ENCODE results near the gene MRPL55.

Gene MRPL55

GRCh38 chr1:228071839-228072657 lies 37.1 kb downstream of the MRPL55 start:
- H3K27me3 Mint-ChIP-seq: no peaks in the 10 kb centered on the region
- no peaks in the 10 kb centered on the region for H3K9me3 Mint-ChIP-seq
- H3K4me3 Mint-ChIP-seq: no peak overlapping the region
- no peaks in the 10 kb centered on the region for H3K4me1 Mint-ChIP-seq (ENCODE audit: low read depth)
- H3K36me3 Mint-ChIP-seq (ENCODE audit: low read depth): no peaks in the 10 kb centered on the region
- no peak overlapping the region for H3K27ac Mint-ChIP-seq

GRCh38 chr1:228070851-228071250 lies 38.2 kb downstream of the MRPL55 start:
- no peak overlapping the region for H3K27ac Mint-ChIP-seq
- H3K36me3 Mint-ChIP-seq (ENCODE audit: low read depth): no peaks in the 10 kb centered on the region
- H3K4me3 Mint-ChIP-seq: no peak overlapping the region
- H3K9me3 Mint-ChIP-seq: no peaks in the 10 kb centered on the region
- H3K27me3 Mint-ChIP-seq: peaks cover 4% of the 10 kb centered on the region
- no peaks in the 10 kb centered on the region for H3K4me1 Mint-ChIP-seq (ENCODE audit: low read depth)

- no peaks in the 10 kb centered on the region for H3K4me1 Mint-ChIP-seq (ENCODE audit: low read depth)
- no peak overlapping the region for H3K4me3 Mint-ChIP-seq
These were observed 38.9 kb downstream of the MRPL55 start for GRCh38 chr1:228070173-228070572.

GRCh38 chr1:228068359-228068758 lies 40.7 kb downstream of the MRPL55 start:
- H3K27me3 Mint-ChIP-seq: peaks cover 4% of the 10 kb centered on the region
- H3K4me1 Mint-ChIP-seq (ENCODE audit: low read depth): no peaks in the 10 kb centered on the region
- no peak overlapping the region for H3K27ac Mint-ChIP-seq
- H3K4me3 Mint-ChIP-seq: no peak overlapping the region
- no peaks in the 10 kb centered on the region for H3K36me3 Mint-ChIP-seq (ENCODE audit: low read depth)
- H3K9me3 Mint-ChIP-seq: no peaks in the 10 kb centered on the region

More at GRCh38 chr1:228070173-228070572, 38.9 kb downstream of the MRPL55 start:
- Mint-ChIP-seq H3K36me3 (ENCODE audit: low read depth) (no peaks in the 10 kb centered on the region), H3K9me3 (no peaks in the 10 kb centered on the region), H3K27ac (no peak overlapping the region), H3K27me3 (peaks cover 4% of the 10 kb centered on the region)

GRCh38 chr1:228066891-228067654 lies 42.0 kb downstream of the MRPL55 start:
- Mint-ChIP-seq H3K36me3 (ENCODE audit: low read depth) (no peaks in the 10 kb centered on the region), H3K4me1 (ENCODE audit: low read depth) (no peaks in the 10 kb centered on the region), H3K4me3 (no peak overlapping the region), H3K27me3 (peaks cover 4% of the 10 kb centered on the region), H3K27ac (no peak overlapping the region), H3K9me3 (no peaks in the 10 kb centered on the region)

GRCh38 chr1:228066416-228066815 lies 42.7 kb downstream of the MRPL55 start:
- Mint-ChIP-seq H3K36me3 (ENCODE audit: low read depth) (no peaks in the 10 kb centered on the region), H3K4me3 (no peak overlapping the region), H3K27ac (no peak overlapping the region), H3K9me3 (no peaks in the 10 kb centered on the region), H3K4me1 (ENCODE audit: low read depth) (no peaks in the 10 kb centered on the region), H3K27me3 (peaks cover 4% of the 10 kb centered on the region)

GRCh38 chr1:228065543-228066347 lies 43.4 kb downstream of the MRPL55 start:
- H3K27me3 Mint-ChIP-seq: peaks cover 11% of the 10 kb centered on the region
- peaks cover 5% of the 10 kb centered on the region for H3K4me1 Mint-ChIP-seq (ENCODE audit: low read depth)
- no peak overlapping the region for H3K4me3 Mint-ChIP-seq
- no peak overlapping the region for H3K27ac Mint-ChIP-seq
- H3K36me3 Mint-ChIP-seq (ENCODE audit: low read depth): no peaks in the 10 kb centered on the region
- H3K9me3 Mint-ChIP-seq: no peaks in the 10 kb centered on the region

GRCh38 chr1:228064741-228065542 lies 44.2 kb downstream of the MRPL55 start:
- peaks cover 5% of the 10 kb centered on the region for H3K4me1 Mint-ChIP-seq (ENCODE audit: low read depth)
- H3K36me3 Mint-ChIP-seq (ENCODE audit: low read depth): no peaks in the 10 kb centered on the region
- peaks cover 14% of the 10 kb centered on the region for H3K27me3 Mint-ChIP-seq
- no peak overlapping the region for H3K27ac Mint-ChIP-seq
- no peak overlapping the region for H3K4me3 Mint-ChIP-seq
- no peaks in the 10 kb centered on the region for H3K9me3 Mint-ChIP-seq

GRCh38 chr1:228064296-228064695 lies 44.8 kb downstream of the MRPL55 start:
- no peaks in the 10 kb centered on the region for H3K36me3 Mint-ChIP-seq (ENCODE audit: low read depth)
- no peaks in the 10 kb centered on the region for H3K9me3 Mint-ChIP-seq
- H3K27ac Mint-ChIP-seq: no peak overlapping the region
- H3K4me1 Mint-ChIP-seq (ENCODE audit: low read depth): peaks cover 5% of the 10 kb centered on the region
- H3K27me3 Mint-ChIP-seq: peaks cover 14% of the 10 kb centered on the region
- no peak overlapping the region for H3K4me3 Mint-ChIP-seq

- H3K27ac Mint-ChIP-seq: no peak overlapping the region
- no peak overlapping the region for H3K4me3 Mint-ChIP-seq
- H3K36me3 Mint-ChIP-seq (ENCODE audit: low read depth): no peaks in the 10 kb centered on the region
- H3K9me3 Mint-ChIP-seq: no peaks in the 10 kb centered on the region
- H3K27me3 Mint-ChIP-seq: peaks cover 15% of the 10 kb centered on the region
- peaks cover 5% of the 10 kb centered on the region for H3K4me1 Mint-ChIP-seq (ENCODE audit: low read depth)
These were observed 45.6 kb downstream of the MRPL55 start for GRCh38 chr1:228063251-228064191.

- Mint-ChIP-seq H3K27me3 (peaks cover 21% of the 10 kb centered on the region), H3K27ac (no peak overlapping the region), H3K9me3 (no peaks in the 10 kb centered on the region), H3K4me3 (no peak overlapping the region), H3K36me3 (ENCODE audit: low read depth) (no peaks in the 10 kb centered on the region), H3K4me1 (ENCODE audit: low read depth) (peaks cover 5% of the 10 kb centered on the region)
These were observed 46.3 kb downstream of the MRPL55 start for GRCh38 chr1:228062812-228063211.

- H3K27me3 Mint-ChIP-seq: peaks cover 27% of the 10 kb centered on the region
- H3K4me3 Mint-ChIP-seq: no peak overlapping the region
- H3K27ac Mint-ChIP-seq: no peak overlapping the region
- no peaks in the 10 kb centered on the region for H3K9me3 Mint-ChIP-seq
- H3K4me1 Mint-ChIP-seq (ENCODE audit: low read depth): peaks cover 5% of the 10 kb centered on the region
- H3K36me3 Mint-ChIP-seq (ENCODE audit: low read depth): no peaks in the 10 kb centered on the region
These were observed 46.9 kb downstream of the MRPL55 start for GRCh38 chr1:228062085-228062791.

Measured in stimulated activated naive CD8-positive, alpha-beta T cell treated with anti-CD3 and anti-CD28 coated beads, Interleukin-15, Interleukin-2, amounts not matched to agents 100 ng/mL and 50 ng/mL, for 24 hours (primary cell).